Keratinocyte (primary cell): Measurements from ENCODE around the gene SMYD3. TPM values are rescaled to one million over a fixed set of nuclear protein-coding genes. Genes with fewer than 3 reads are reported as not detected.

Experiments
- DNase-seq: peaks from one replicate; pipeline ENCODE4 v3.0.0-alpha.2; 2011; ENCODE audit warnings: low read depth, missing footprints, low spot score
- FAIRE-seq: peaks from 2 replicates; lab custom pipeline; 2011; peaks lifted over from hg19 to GRCh38; lab: Jason Lieb, UNC
- H2AFZ ChIP-seq: 2 replicates; pipeline ENCODE4 v1.6.0; 2012; ENCODE audit warnings: low read length, control low read depth, inconsistent platforms; ENCODE audit not compliant: control insufficient read depth
- H3K27ac ChIP-seq: 2 replicates; pipeline ENCODE4 v1.5.1; 2011; ENCODE audit warnings: low read length; ENCODE audit not compliant: control insufficient read depth, insufficient read depth
- H3K27me3 ChIP-seq: 3 replicates; pipeline ENCODE4 v1.6.0; 2011; ENCODE audit warnings: low read length; ENCODE audit not compliant: control insufficient read depth, insufficient read depth; ENCODE audit errors: extremely low read depth
- H3K36me3 ChIP-seq, 2 experiments: 2 replicates in 1 of 2; 3 replicates in 1 of 2; pipeline ENCODE4 v1.5.1; 2011; ENCODE audit warnings: low read length in 2 of 2, mild to moderate bottlenecking in 1 of 2; ENCODE audit not compliant: control insufficient read depth in 2 of 2, insufficient read depth in 2 of 2; ENCODE audit errors: extremely low read depth in 1 of 2
- H3K4me1 ChIP-seq: 3 replicates; pipeline ENCODE4 v1.5.1; 2011; ENCODE audit warnings: low read length; ENCODE audit not compliant: control insufficient read depth, insufficient read depth; ENCODE audit errors: extremely low read depth
- H3K4me2 ChIP-seq: 3 replicates; pipeline ENCODE4 v1.6.0; 2011; ENCODE audit warnings: low read depth, low read length; ENCODE audit not compliant: control insufficient read depth, insufficient read depth; ENCODE audit errors: extremely low read depth
- H3K4me3 ChIP-seq, 3 experiments: fragments of 200-600 bp in 1 of 3; sonication (generic) in 1 of 3; 2 replicates in 2 of 3; 3 replicates in 1 of 3; pipeline ENCODE4 v1.5.1; 2011 to 2016; ENCODE audit warnings: low read length in 3 of 3, mild to moderate bottlenecking in 3 of 3, control low read depth in 2 of 3, inconsistent platforms in 1 of 3, low read depth in 1 of 3, mixed read lengths in 1 of 3, mixed run types in 1 of 3, moderate library complexity in 1 of 3; ENCODE audit not compliant: control insufficient read depth in 2 of 3, insufficient read depth in 2 of 3; ENCODE audit errors: extremely low read depth in 1 of 3
- H3K79me2 ChIP-seq: 2 replicates; pipeline ENCODE4 v1.6.0; 2012; ENCODE audit warnings: low read length; ENCODE audit not compliant: control insufficient read depth, insufficient read depth
- H3K9ac ChIP-seq: 3 replicates; pipeline ENCODE4 v1.6.0; 2011; ENCODE audit warnings: low read length; ENCODE audit not compliant: control insufficient read depth, insufficient read depth; ENCODE audit errors: extremely low read depth
- H3K9me1 ChIP-seq: 3 replicates; pipeline ENCODE4 v1.6.0; 2011; ENCODE audit warnings: low read length; ENCODE audit not compliant: control insufficient read depth, insufficient read depth; ENCODE audit errors: extremely low read depth
- H3K9me3 ChIP-seq: 2 replicates; pipeline ENCODE4 v1.5.1; 2012; ENCODE audit warnings: low read depth, low read length; ENCODE audit not compliant: control insufficient read depth
- H4K20me1 ChIP-seq: 3 replicates; pipeline ENCODE4 v1.6.0; 2011; ENCODE audit warnings: low read length; ENCODE audit not compliant: control insufficient read depth, insufficient read depth; ENCODE audit errors: extremely low read depth
- CTCF ChIP-seq, 3 experiments: IDR thresholded peaks in 1 of 3; conservative IDR thresholded peaks in 1 of 3; optimal IDR thresholded peaks in 1 of 3; 2 replicates in 2 of 3; 3 replicates in 1 of 3; pipeline versions ENCODE3 to v1.5.1; 2011; ENCODE audit warnings: low read length in 3 of 3, mild to moderate bottlenecking in 3 of 3, moderate library complexity in 2 of 3, control low read depth in 1 of 3, inconsistent platforms in 1 of 3; ENCODE audit not compliant: insufficient read depth in 2 of 3; ENCODE audit errors: extremely low read depth in 1 of 3
- EZH2 ChIP-seq: IDR thresholded peaks from one replicate; pipeline ENCODE4 v1.6.1; 2012; ENCODE audit warnings: inconsistent platforms, mild to moderate bottlenecking, low read length, moderate library complexity
- dilution Hi-C: fragments of 300-500 bp; cut with MboI; formaldehyde crosslinking; loops from one replicate; pipeline ENCODE4 v1.7.0; 2020; ENCODE audit warnings: low sequenced_read_pairs; ENCODE audit not compliant: extremely low pct_ligation_motif_present
- polyA plus RNA-seq, 5 experiments: library from polyadenylated mRNA; depleted of rRNA in 3 of 5; stranded (reverse) in 3 of 5; stranded (forward) in 1 of 5; unstranded in 1 of 5; fragments of >200 nt; gene quantifications; 1 replicate in 1 of 5; 2 replicates in 3 of 5; 3 replicates in 1 of 5; pipeline versions ENCODE4 v1.2.1 to v1.2.3, GENCODE V29; 2011 to 2012; ENCODE audit warnings: missing spikeins in 2 of 5, low read depth in 1 of 5, low replicate concordance in 1 of 5

The SMYD3 gene
- polyA plus RNA-seq, 1 donor (not counting 4 experiments of a cell fraction or from before 2014, with no cell fraction given): 31.0 TPM

- H3K9me1 ChIP-seq: no peaks in the 10 kb centered on the region
- TF ChIP-seq CTCF (optimal IDR thresholded peaks at IDR 0.05 in 1 of 3, IDR thresholded peaks at IDR 0.05 in 1 of 3, conservative IDR thresholded peaks at IDR 0.05 in 1 of 3; ENCODE audit: extremely low read depth in 1 of 3, insufficient read depth in 2 of 3, low read length in 3 of 3) (no peak), EZH2 (no peak)
- dilution Hi-C loops: no loop called here
- no peak for FAIRE-seq
- H3K9me3 ChIP-seq: peaks cover 6% of the 10 kb centered on the region
- no peak overlapping the region for H3K9ac ChIP-seq
- no peak overlapping the region for H2AFZ ChIP-seq
- H3K79me2 ChIP-seq: no peaks in the 10 kb centered on the region
- no peaks in the 10 kb centered on the region for H3K4me1 ChIP-seq
- no peaks in the 10 kb centered on the region for H3K27me3 ChIP-seq
- H3K36me3 ChIP-seq: peaks cover 0 to 1% of the 10 kb centered on the region in 2 experiments
- no peak overlapping the region for H3K27ac ChIP-seq
- no peak for DNase-seq
- no peaks in the 10 kb centered on the region for H4K20me1 ChIP-seq
- H3K4me3 ChIP-seq: no peak overlapping the region
- H3K4me2 ChIP-seq: no peak overlapping the region
Observed at GRCh38 chr1:246533371-246533905, 26.4 kb upstream of the SMYD3 start.

GRCh38 chr1:246532519-246532918 lies 25.4 kb upstream of the SMYD3 start:
- no peak overlapping the region for H3K4me2 ChIP-seq
- DNase-seq (no peak), FAIRE-seq (no peak)
- H3K27ac ChIP-seq: no peak overlapping the region
- TF ChIP-seq EZH2: no peak
- no peak for TF ChIP-seq CTCF (optimal IDR thresholded peaks at IDR 0.05 in 1 of 3, IDR thresholded peaks at IDR 0.05 in 1 of 3, conservative IDR thresholded peaks at IDR 0.05 in 1 of 3; ENCODE audit: extremely low read depth in 1 of 3, insufficient read depth in 2 of 3, low read length in 3 of 3)
- H4K20me1 ChIP-seq: no peaks in the 10 kb centered on the region
- H3K79me2 ChIP-seq: no peaks in the 10 kb centered on the region
- H2AFZ ChIP-seq: no peak overlapping the region
- no peaks in the 10 kb centered on the region for H3K4me1 ChIP-seq
- dilution Hi-C loops: no loop called here
- no peak overlapping the region for H3K4me3 ChIP-seq
- H3K36me3 ChIP-seq: no peaks in the 10 kb centered on the region
- H3K9ac ChIP-seq: no peak overlapping the region
- peaks cover 6% of the 10 kb centered on the region for H3K9me3 ChIP-seq
- no peaks in the 10 kb centered on the region for H3K27me3 ChIP-seq
- no peaks in the 10 kb centered on the region for H3K9me1 ChIP-seq
